Neuronal stem cell (in vitro differentiated cells): ENCODE results near the gene CSNK1D.
A peak's percentile ranks its signal among the peaks of the same experiment; 100 is the strongest.

Experiments used
- DNase-seq: peaks from one replicate; pipeline ENCODE4 v3.0.0-alpha.2; 2013; ENCODE audit warnings: low spot score
- H2AFZ ChIP-seq: one replicate; pipeline ENCODE4 v1.6.1; 2013; ENCODE audit warnings: mild to moderate bottlenecking, low read length, inconsistent platforms
- H2AK5ac ChIP-seq: 2 replicates; pipeline ENCODE4 v1.6.1; 2013; ENCODE audit warnings: low read depth, mild to moderate bottlenecking, inconsistent platforms, low read length, moderate library complexity, mixed read lengths
- H2BK120ac ChIP-seq: 2 replicates; pipeline ENCODE4 v1.6.1; 2013; ENCODE audit warnings: low read depth, mild to moderate bottlenecking, inconsistent platforms, low read length, moderate library complexity, mixed read lengths
- H2BK12ac ChIP-seq: one replicate; pipeline ENCODE4 v1.6.1; 2013; ENCODE audit warnings: low read length, inconsistent platforms
- H2BK15ac ChIP-seq: 2 replicates; pipeline ENCODE4 v1.6.1; 2013; ENCODE audit warnings: mild to moderate bottlenecking, low read length, inconsistent platforms, mixed read lengths
- H2BK5ac ChIP-seq: one replicate; pipeline ENCODE4 v1.6.1; 2013; ENCODE audit warnings: inconsistent platforms, mild to moderate bottlenecking, low read length, moderate library complexity
- H3K14ac ChIP-seq: one replicate; pipeline ENCODE4 v1.6.1; 2013; ENCODE audit warnings: low read length, inconsistent platforms
- H3K18ac ChIP-seq: 2 replicates; pipeline ENCODE4 v1.6.1; 2013; ENCODE audit warnings: low read length, inconsistent platforms
- H3K23ac ChIP-seq: 2 replicates; pipeline ENCODE4 v1.6.1; 2013; ENCODE audit warnings: low read depth, mild to moderate bottlenecking, mixed read lengths, low read length, inconsistent platforms; ENCODE audit not compliant: poor library complexity
- H3K27ac ChIP-seq: replicated peaks from 3 replicates; pipeline ENCODE4 v1.5.1; 2013; ENCODE audit warnings: low read length, inconsistent platforms
- H3K27me3 ChIP-seq, 3 experiments: 2 replicates each; pipeline ENCODE4 v1.6.1; 2013; ENCODE audit warnings: low read length in 3 of 3, mild to moderate bottlenecking in 2 of 3, inconsistent platforms in 1 of 3, low read depth in 1 of 3, mixed read lengths in 1 of 3, moderate library complexity in 1 of 3; ENCODE audit not compliant: control insufficient read depth in 3 of 3, insufficient read depth in 3 of 3
- H3K36me3 ChIP-seq, 2 donors: replicated peaks in 1 of 2; 2 replicates each; pipeline ENCODE4 v1.6.1; 2013; ENCODE audit warnings: low read length in 2 of 2; ENCODE audit not compliant: control insufficient read depth in 2 of 2, insufficient read depth in 2 of 2
- H3K4ac ChIP-seq: 2 replicates; pipeline ENCODE4 v1.6.1; 2013; ENCODE audit warnings: inconsistent platforms, mild to moderate bottlenecking, low read length, moderate library complexity
- H3K4me1 ChIP-seq, 2 donors: 1 replicate in 1 of 2; 2 replicates in 1 of 2; pipeline ENCODE4 v1.6.1; 2013; ENCODE audit warnings: low read length in 2 of 2, low read depth in 1 of 2; ENCODE audit not compliant: control insufficient read depth in 2 of 2, insufficient read depth in 1 of 2
- H3K4me2 ChIP-seq: one replicate; pipeline ENCODE4 v1.6.1; 2013; ENCODE audit warnings: mild to moderate bottlenecking, low read length, inconsistent platforms; ENCODE audit not compliant: insufficient read depth, poor library complexity, severe bottlenecking
- H3K4me3 ChIP-seq, 2 donors: 2 replicates each; pipeline ENCODE4 v1.5.1; 2013; ENCODE audit warnings: low read length in 2 of 2, mild to moderate bottlenecking in 2 of 2, inconsistent platforms in 1 of 2, moderate library complexity in 1 of 2
- H3K79me1 ChIP-seq: one replicate; pipeline ENCODE4 v1.6.1; 2013; ENCODE audit warnings: low read depth, mild to moderate bottlenecking, inconsistent platforms, low read length, moderate library complexity
- H3K9ac ChIP-seq: one replicate; pipeline ENCODE4 v1.6.1; 2013; ENCODE audit warnings: mild to moderate bottlenecking, low read depth, low read length, inconsistent platforms; ENCODE audit not compliant: poor library complexity
- H3K9me3 ChIP-seq, 2 donors: replicated peaks in 1 of 2; 2 replicates each; pipeline versions ENCODE3 to v1.6.1; 2013; ENCODE audit warnings: low read length in 2 of 2, mild to moderate bottlenecking in 2 of 2, inconsistent platforms in 1 of 2, low read depth in 1 of 2, mixed read lengths in 1 of 2, moderate library complexity in 1 of 2; ENCODE audit not compliant: control insufficient read depth in 2 of 2, insufficient read depth in 1 of 2
- H4K8ac ChIP-seq: one replicate; pipeline ENCODE4 v1.6.1; 2013; ENCODE audit warnings: low read depth, mild to moderate bottlenecking, inconsistent platforms, low read length, moderate library complexity
- H4K91ac ChIP-seq: one replicate; pipeline ENCODE4 v1.6.1; 2013; ENCODE audit warnings: low read length, low read depth, mild to moderate bottlenecking, inconsistent platforms; ENCODE audit not compliant: poor library complexity
- WGBS, 2 donors: extraction: QIAGEN DNeasy Blood & Tissue Kit; methylation state at CpG; one replicate each; pipeline ENCODE4 v1.1.7; 2013; ENCODE audit warnings: missing lambda C conversion rate in 2 of 2, mixed read lengths in 1 of 2; ENCODE audit not compliant: insufficient read length in 2 of 2, insufficient replicate concordance in 1 of 2; ENCODE audit errors: extremely low coverage in 2 of 2; 5-methylcytosine and 5-hydroxymethylcytosine counted together

Gene CSNK1D

GRCh38 chr17:82270651-82271050 lies 2.8 kb downstream of the CSNK1D start:
- Histone ChIP-seq H3K4ac (no peak overlapping the region), H3K4me3 (no peak overlapping the region), H3K4me1 (peaks cover 2 to 14% of the 10 kb centered on the region in 2 donors), H3K27ac (no peak overlapping the region), H3K9me3 (no peaks in the 10 kb centered on the region), H2BK12ac (no peak overlapping the region), H3K9ac (no peak overlapping the region), H3K79me1 (peaks cover 16% of the 10 kb centered on the region), H2AK5ac (no peak overlapping the region), H3K18ac (no peak overlapping the region), H2AFZ (no peak overlapping the region), H2BK5ac (no peak overlapping the region), H4K8ac (no peak overlapping the region), H3K27me3 (no peaks in the 10 kb centered on the region), H3K14ac (no peak overlapping the region), H2BK15ac (no peak overlapping the region), H2BK120ac (no peak overlapping the region), H3K36me3 (peaks cover 27 to 67% of the 10 kb centered on the region in 2 donors), H3K23ac (no peak overlapping the region), H3K4me2 (no peak overlapping the region), H4K91ac (no peak overlapping the region)
- no peak for DNase-seq
- no CpG with 5 or more reads among the region's 12 CpGs for WGBS, 2 donors

DNA sequence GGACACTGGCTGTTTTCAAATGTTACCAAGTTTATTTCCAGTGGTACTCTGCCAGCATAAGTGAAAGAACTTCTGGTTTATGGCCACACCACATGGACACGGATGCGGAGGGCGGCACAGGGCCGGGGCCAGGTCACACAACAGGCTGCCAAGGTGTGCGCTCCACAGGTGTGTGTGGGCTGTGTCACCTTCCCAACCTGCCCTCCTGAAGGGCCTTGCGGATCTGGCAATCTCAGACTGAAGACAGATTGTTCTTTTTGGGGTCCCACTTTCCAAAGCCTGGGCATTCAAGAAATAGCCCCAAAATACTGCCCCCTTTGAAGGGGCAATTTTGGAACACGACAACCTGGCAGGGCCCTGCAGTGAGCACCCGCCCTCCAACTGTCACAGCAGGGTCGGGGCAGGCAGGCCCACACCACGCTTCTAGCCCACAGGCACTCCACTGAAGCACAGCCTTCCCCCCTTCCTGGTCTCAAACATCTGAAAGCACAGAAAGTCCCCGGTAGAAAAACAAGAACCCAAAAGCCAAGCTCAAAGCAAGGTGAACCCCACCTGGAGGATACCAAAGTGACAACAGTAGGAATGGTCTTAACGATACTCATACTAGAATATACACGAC lies 3.5 kb downstream of the CSNK1D start:
- Histone ChIP-seq H3K9ac (no peak overlapping the region), H2BK120ac (no peak overlapping the region), H2AK5ac (no peak overlapping the region), H4K8ac (no peak overlapping the region), H3K18ac (no peak overlapping the region), H2AFZ (no peak overlapping the region), H2BK15ac (no peak overlapping the region), H2BK5ac (no peak overlapping the region), H3K4ac (no peak overlapping the region), H3K14ac (no peak overlapping the region), H3K36me3 (peaks cover 29 to 73% of the 10 kb centered on the region in 2 donors), H3K4me3 (peak overlapping the region in 1 of 2 donors; percentile 3), H4K91ac (no peak overlapping the region), H3K79me1 (peaks cover 16% of the 10 kb centered on the region), H3K4me1 (peaks cover 2 to 14% of the 10 kb centered on the region in 2 donors), H3K4me2 (no peak overlapping the region), H3K27me3 (no peaks in the 10 kb centered on the region), H3K27ac (no peak overlapping the region), H3K23ac (no peak overlapping the region), H2BK12ac (no peak overlapping the region), H3K9me3 (no peaks in the 10 kb centered on the region)
- no peak for DNase-seq
- no CpG with 5 or more reads among the region's 13 CpGs for WGBS, 2 donors

- Histone ChIP-seq H2BK120ac (no peak overlapping the region), H2BK12ac (no peak overlapping the region), H2BK5ac (no peak overlapping the region), H3K18ac (no peak overlapping the region), H3K27ac (no peak overlapping the region), H3K14ac (no peak overlapping the region), H3K79me1 (peaks cover 18% of the 10 kb centered on the region), H3K36me3 (peaks cover 32 to 80% of the 10 kb centered on the region in 2 donors), H3K4ac (no peak overlapping the region), H2AK5ac (no peak overlapping the region), H3K9ac (peak overlapping the region; percentile 79), H3K4me3 (no peak overlapping the region), H3K4me2 (no peak overlapping the region), H2BK15ac (no peak overlapping the region), H3K27me3 (no peaks in the 10 kb centered on the region), H2AFZ (no peak overlapping the region), H3K23ac (no peak overlapping the region), H3K4me1 (peaks cover 2 to 14% of the 10 kb centered on the region in 2 donors), H3K9me3 (no peaks in the 10 kb centered on the region), H4K91ac (no peak overlapping the region), H4K8ac (no peak overlapping the region)
- no peak for DNase-seq
- no CpG with 5 or more reads among the region's 10 CpGs for WGBS, 2 donors
Observed at GRCh38 chr17:82269138-82269881, 4.2 kb downstream of the CSNK1D start.

DNA sequence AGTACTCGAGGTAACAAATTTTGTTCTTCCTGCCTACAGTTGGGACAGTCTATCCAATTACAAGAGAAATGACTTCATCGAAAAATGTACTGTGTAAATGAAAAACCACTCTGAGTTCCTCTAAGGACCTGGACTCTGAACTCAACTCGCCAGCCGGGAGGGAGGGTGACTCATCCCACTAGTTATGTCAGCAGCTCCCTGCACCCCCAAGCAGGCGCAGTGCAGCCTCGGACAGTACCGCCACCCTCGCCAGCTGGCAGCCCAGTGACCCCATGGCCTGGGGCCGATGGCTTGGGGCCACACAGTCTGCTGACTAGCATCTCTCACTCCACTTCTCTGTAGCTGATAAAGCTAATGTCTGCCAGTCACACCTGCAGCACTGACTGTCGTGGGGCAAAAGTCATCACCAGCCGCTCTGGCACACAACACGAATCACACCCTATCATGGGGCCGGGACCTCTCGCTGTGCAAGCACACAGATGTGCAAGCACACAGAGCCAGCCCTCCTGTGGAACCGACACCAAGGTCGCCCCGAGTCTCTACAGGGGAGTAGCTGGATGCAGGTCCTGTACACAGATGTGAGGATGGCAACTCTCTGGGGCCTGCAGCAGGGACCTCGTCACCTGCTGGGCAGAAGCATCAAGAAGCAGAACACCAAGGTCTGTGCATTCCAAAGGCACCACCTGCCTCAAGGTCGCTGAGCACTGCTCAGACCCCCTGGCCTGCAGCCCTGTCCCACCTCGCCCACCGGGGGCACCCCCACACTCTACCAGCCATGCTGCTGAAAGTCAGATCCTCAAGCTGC lies 5.7 kb downstream of the CSNK1D start:
- peak overlapping the region; percentile 40 for H3K9ac ChIP-seq
- H2BK15ac ChIP-seq, result no peak overlapping the region
- no peak overlapping the region for H2BK12ac ChIP-seq
- H3K27me3 ChIP-seq, result no peaks in the 10 kb centered on the region
- H4K91ac ChIP-seq, result no peak overlapping the region
- no peak for DNase-seq
- peak overlapping the region; percentile 42 for H3K14ac ChIP-seq
- no peaks in the 10 kb centered on the region for H3K9me3 ChIP-seq
- H3K4me2 ChIP-seq, result no peak overlapping the region
- H3K23ac ChIP-seq, result no peak overlapping the region
- no peak overlapping the region for H3K4ac ChIP-seq
- H3K27ac ChIP-seq, result no peak overlapping the region
- peaks cover 46 to 96% of the 10 kb centered on the region in 2 donors for H3K36me3 ChIP-seq
- H2BK5ac ChIP-seq, result no peak overlapping the region
- no peak overlapping the region for H4K8ac ChIP-seq
- H2AK5ac ChIP-seq, result no peak overlapping the region
- H3K18ac ChIP-seq, result peak overlapping the region; percentile 2
- H2BK120ac ChIP-seq, result no peak overlapping the region
- H3K79me1 ChIP-seq, result peaks cover 21% of the 10 kb centered on the region
- H3K4me1 ChIP-seq, result peaks cover 2 to 9% of the 10 kb centered on the region in 2 donors
- no peak overlapping the region for H3K4me3 ChIP-seq
- WGBS, 2 donors, result no CpG with 5 or more reads among the region's 21 CpGs
- H2AFZ ChIP-seq, result no peak overlapping the region
